Stomach (tissue), 9 donors: Measurements from ENCODE around the gene HTRA3. TPM values are rescaled to one million over a fixed set of nuclear protein-coding genes. Genes with fewer than 3 reads are reported as not detected.

Experiments
- DNase-seq, 2 donors: peaks; one replicate each; pipeline versions ENCODE4 v3.0.0 to v3.0.0-alpha.2; 2013 to 2019
- H3K27ac ChIP-seq, 5 donors: fragments of 200-600 bp in 4 of 5; sonication (generic) in 4 of 5; one replicate each; pipeline ENCODE4 v1.5.1; 2013 to 2019; ENCODE audit warnings: mild to moderate bottlenecking in 1 of 5, moderate library complexity in 1 of 5
- H3K27me3 ChIP-seq, 3 donors: fragments of 200-600 bp; sonication (generic); one replicate each; pipeline ENCODE4 v1.5.1; 2017 to 2019; ENCODE audit warnings: mixed run types in 1 of 3
- H3K36me3 ChIP-seq, 4 donors: fragments of 200-600 bp; sonication (generic); 1 replicate in 3 of 4; 2 replicates in 1 of 4; pipeline ENCODE4 v1.5.1; 2016 to 2019
- H3K4me1 ChIP-seq, 4 donors: fragments of 200-600 bp; sonication (generic); one replicate each; pipeline ENCODE4 v1.5.1; 2016 to 2019
- H3K4me3 ChIP-seq, 4 donors: fragments of 200-600 bp; sonication (generic) in 3 of 4; one replicate each; pipeline ENCODE4 v1.5.1; 2016 to 2019; ENCODE audit warnings: mild to moderate bottlenecking in 1 of 4
- H3K9me3 ChIP-seq, 4 donors: fragments of 200-600 bp; sonication (generic); one replicate each; pipeline ENCODE4 v1.5.1; 2016 to 2019
- CTCF ChIP-seq, 7 experiments: fragments of 450-650 bp in 4 of 7; fragments of 200-600 bp in 3 of 7; sonication (generic) in 3 of 7; IDR thresholded peaks; one replicate each; pipeline ENCODE4 v1.5.1; 2016 to 2019; ENCODE audit warnings: antibody characterized with exemption in 7 of 7, control low read depth in 2 of 7, mild to moderate bottlenecking in 1 of 7
- EP300 ChIP-seq: sonication (generic); formaldehyde crosslinking; IDR thresholded peaks from one replicate; pipeline ENCODE4 v1.6.1; 2017; ENCODE audit warnings: antibody characterized with exemption
- POLR2A ChIP-seq, 4 donors: fragments of 450-650 bp; IDR thresholded peaks; one replicate each; pipeline ENCODE4 v1.6.1; 2016; ENCODE audit warnings: antibody characterized with exemption in 4 of 4, control low read depth in 2 of 4, mild to moderate bottlenecking in 1 of 4, moderate library complexity in 1 of 4
- POLR2AphosphoS5 ChIP-seq, 3 donors: sonication (generic); formaldehyde crosslinking; IDR thresholded peaks; one replicate each; pipeline ENCODE4 v1.6.1; 2016; ENCODE audit warnings: antibody characterized with exemption in 3 of 3
- WGBS, 5 donors: extraction: QIAGEN DNeasy Blood & Tissue Kit in 3 of 5; methylation state at CpG; one replicate each; pipeline versions ENCODE4 v1.1.5 to v1.1.7; 2013 to 2018; 5-methylcytosine and 5-hydroxymethylcytosine counted together
- intact Hi-C: fragments of 100-400 bp; cut with DNase I; formaldehyde crosslinking; loops from one replicate; pipeline ENCODE4 v1.15.1; 2023; ENCODE audit warnings: low total_unique reads
- polyA plus RNA-seq, 3 donors: library from polyadenylated mRNA; stranded (reverse); fragments of 200-250 nt; gene quantifications; one replicate each; pipeline ENCODE4 v1.2.3, GENCODE V29; 2013
- total RNA-seq, 5 donors: library from RNA; depleted of rRNA; stranded (reverse); fragments of >200 nt; gene quantifications; one replicate each; pipeline versions ENCODE4 v1.1.0 to v1.2.3, GENCODE V29; 2014 to 2016
- donor health status: healthy with polysubstance abuse.
- donor health status: Bipolar disorder and iron deficiency.
- donor health status: healthy.

Gene HTRA3
- total and polyA plus RNA-seq, 8 donors, result 6.6 to 26.8 (median 15.9) TPM

GRCh38 chr4:8233672-8234484, 35.7 kb upstream of the HTRA3 start:
- Histone ChIP-seq H3K27ac (no peak overlapping the region), H3K4me3 (no peak overlapping the region), H3K9me3 (no peaks in the 10 kb centered on the region), H3K4me1 (peaks cover 2 to 20% (median 8%) of the 10 kb centered on the region in 4 donors), H3K27me3 (no peaks in the 10 kb centered on the region), H3K36me3 (peaks cover 21 to 78% (median 68%) of the 10 kb centered on the region in 4 donors)
- intact Hi-C loops, result no loop called here
- TF ChIP-seq POLR2AphosphoS5 (IDR thresholded peaks at IDR 0.05), result no peak
- TF ChIP-seq EP300, result no peak
- TF ChIP-seq POLR2A (IDR thresholded peaks at IDR 0.05), result no peak
- no peak for TF ChIP-seq CTCF (IDR thresholded peaks at IDR 0.05)
- DNase-seq, result no peak
- 91 to 96% (median 93%) methylated on average over 4 of the region's 4 CpGs for WGBS, 5 donors

GRCh38 chr4:8234715-8235114, 34.8 kb upstream of the HTRA3 start:
- no peaks in the 10 kb centered on the region for H3K9me3 ChIP-seq
- TF ChIP-seq CTCF (IDR thresholded peaks at IDR 0.05) (no peak), POLR2A (IDR thresholded peaks at IDR 0.05) (no peak), EP300 (no peak), POLR2AphosphoS5 (IDR thresholded peaks at IDR 0.05) (no peak)
- no peak for DNase-seq
- H3K27me3 ChIP-seq, result no peaks in the 10 kb centered on the region
- no peak overlapping the region for H3K4me3 ChIP-seq
- intact Hi-C loops, result no loop called here
- H3K27ac ChIP-seq, result no peak overlapping the region
- WGBS, 5 donors, result 93 to 100% (median 97%) methylated on average over 1 of the region's 1 CpG
- H3K4me1 ChIP-seq, result peaks cover 0 to 13% (median 5%) of the 10 kb centered on the region in 4 donors
- H3K36me3 ChIP-seq, result peaks cover 21 to 86% (median 76%) of the 10 kb centered on the region in 4 donors

- DNase-seq, result no peak
- Histone ChIP-seq H3K4me1 (peaks cover 0 to 13% (median 5%) of the 10 kb centered on the region in 4 donors), H3K36me3 (peaks cover 21 to 91% (median 81%) of the 10 kb centered on the region in 4 donors), H3K27ac (no peak overlapping the region), H3K9me3 (no peaks in the 10 kb centered on the region), H3K27me3 (no peaks in the 10 kb centered on the region), H3K4me3 (no peak overlapping the region)
- WGBS, 5 donors, result 75 to 93% (median 85%) methylated on average over 10 to 13 of the region's 13 CpGs
- intact Hi-C loops, result no loop called here
- TF ChIP-seq POLR2A (IDR thresholded peaks at IDR 0.05), result no peak
- TF ChIP-seq EP300, result no peak
- TF ChIP-seq POLR2AphosphoS5 (IDR thresholded peaks at IDR 0.05), result no peak
- TF ChIP-seq CTCF (IDR thresholded peaks at IDR 0.05), result no peak
Observed at GRCh38 chr4:8235224-8235623, 34.3 kb upstream of the HTRA3 start.

GRCh38 chr4:8235686-8236085, 33.9 kb upstream of the HTRA3 start:
- no peak for TF ChIP-seq POLR2AphosphoS5 (IDR thresholded peaks at IDR 0.05)
- TF ChIP-seq EP300, result no peak
- no peak for TF ChIP-seq POLR2A (IDR thresholded peaks at IDR 0.05)
- TF ChIP-seq CTCF (IDR thresholded peaks at IDR 0.05), result no peak
- Histone ChIP-seq H3K36me3 (peaks cover 21 to 96% (median 86%) of the 10 kb centered on the region in 4 donors), H3K27me3 (no peaks in the 10 kb centered on the region), H3K27ac (no peak overlapping the region), H3K9me3 (no peaks in the 10 kb centered on the region), H3K4me1 (peaks cover 0 to 13% (median 5%) of the 10 kb centered on the region in 4 donors), H3K4me3 (no peak overlapping the region)
- WGBS, 5 donors, result 93 to 96% (median 94%) methylated on average over 10 to 12 of the region's 12 CpGs
- no peak for DNase-seq
- intact Hi-C loops, result no loop called here
